Upper lobe of right lung (tissue), 1 donor: Measurements from ENCODE around the gene P3H2. TPM values are rescaled to one million over a fixed set of nuclear protein-coding genes. Genes with fewer than 3 reads are reported as not detected.

Source experiments
- ATAC-seq: fragments of 200-7000 bp; cut with Tn5 transposase; one replicate; pipeline ENCODE4 v1.9.1; 2020; ENCODE audit warnings: mild to moderate bottlenecking, moderate library complexity
- DNase-seq: peaks from one replicate; pipeline ENCODE4 v3.0.0-alpha.2; 2020
- H3K27ac ChIP-seq: fragments of 200-600 bp; one replicate; pipeline ENCODE4 v1.8.0; 2022
- H3K27me3 ChIP-seq: fragments of 200-600 bp; one replicate; pipeline ENCODE4 v1.8.0; 2022; ENCODE audit warnings: mild to moderate bottlenecking
- H3K36me3 ChIP-seq: fragments of 200-600 bp; one replicate; pipeline ENCODE4 v1.8.0; 2022
- H3K4me1 ChIP-seq: fragments of 200-600 bp; one replicate; pipeline ENCODE4 v1.8.0; 2022
- H3K4me3 ChIP-seq: fragments of 200-600 bp; one replicate; pipeline ENCODE4 v1.8.0; 2022; ENCODE audit warnings: mild to moderate bottlenecking
- H3K9me3 ChIP-seq: fragments of 200-600 bp; one replicate; pipeline ENCODE4 v1.8.0; 2022
- intact Hi-C: fragments of 100-400 bp; cut with DNase I; formaldehyde crosslinking; loops from one replicate; pipeline ENCODE4 v1.11.0; 2022
- total RNA-seq: library from RNA; stranded (reverse); fragmentation: NEBNext Ultra II Directional; extraction: Animal tissue kit (Norgen Biotek cat#: 25700); gene quantifications from one replicate; pipeline ENCODE4 v1.2.1, GENCODE V29; 2021
- TF ChIP-seq, protein P1 (sequence below): fragments of 200-600 bp; IDR thresholded peaks from one replicate; pipeline ENCODE4 v1.8.0; 2022; ENCODE audit warnings: antibody characterized with exemption
- donor health status: DM: no; HTN: yes; CAD: no; lungs with severe emphysema.

Gene P3H2
- total RNA-seq, 1 donor from 2014 or later = 79.0 TPM

GRCh38 chr3:189909139-189909538 is 211.6 kb downstream of the P3H2 start:
- no peaks in the 10 kb centered on the region for H3K36me3 ChIP-seq
- ATAC-seq = no peak
- intact Hi-C loops = no loop called here
- no peak for DNase-seq
- no peaks in the 10 kb centered on the region for H3K4me1 ChIP-seq
- no peak overlapping the region for H3K27ac ChIP-seq
- TF ChIP-seq, protein P1, sequence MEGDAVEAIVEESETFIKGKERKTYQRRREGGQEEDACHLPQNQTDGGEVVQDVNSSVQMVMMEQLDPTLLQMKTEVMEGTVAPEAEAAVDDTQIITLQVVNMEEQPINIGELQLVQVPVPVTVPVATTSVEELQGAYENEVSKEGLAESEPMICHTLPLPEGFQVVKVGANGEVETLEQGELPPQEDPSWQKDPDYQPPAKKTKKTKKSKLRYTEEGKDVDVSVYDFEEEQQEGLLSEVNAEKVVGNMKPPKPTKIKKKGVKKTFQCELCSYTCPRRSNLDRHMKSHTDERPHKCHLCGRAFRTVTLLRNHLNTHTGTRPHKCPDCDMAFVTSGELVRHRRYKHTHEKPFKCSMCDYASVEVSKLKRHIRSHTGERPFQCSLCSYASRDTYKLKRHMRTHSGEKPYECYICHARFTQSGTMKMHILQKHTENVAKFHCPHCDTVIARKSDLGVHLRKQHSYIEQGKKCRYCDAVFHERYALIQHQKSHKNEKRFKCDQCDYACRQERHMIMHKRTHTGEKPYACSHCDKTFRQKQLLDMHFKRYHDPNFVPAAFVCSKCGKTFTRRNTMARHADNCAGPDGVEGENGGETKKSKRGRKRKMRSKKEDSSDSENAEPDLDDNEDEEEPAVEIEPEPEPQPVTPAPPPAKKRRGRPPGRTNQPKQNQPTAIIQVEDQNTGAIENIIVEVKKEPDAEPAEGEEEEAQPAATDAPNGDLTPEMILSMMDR = no peak
- H3K27me3 ChIP-seq = no peaks in the 10 kb centered on the region
- no peak overlapping the region for H3K4me3 ChIP-seq
- H3K9me3 ChIP-seq = no peaks in the 10 kb centered on the region

- Histone ChIP-seq H3K4me1 (no peaks in the 10 kb centered on the region), H3K27ac (no peak overlapping the region), H3K36me3 (no peaks in the 10 kb centered on the region), H3K27me3 (no peaks in the 10 kb centered on the region), H3K9me3 (no peaks in the 10 kb centered on the region), H3K4me3 (no peak overlapping the region)
- TF ChIP-seq, protein P1 = no peak
- intact Hi-C loops = no loop called here
- DNase-seq = no peak
- no peak for ATAC-seq
Observed at GRCh38 chr3:189908646-189909045, 212.1 kb downstream of the P3H2 start.

DNA sequence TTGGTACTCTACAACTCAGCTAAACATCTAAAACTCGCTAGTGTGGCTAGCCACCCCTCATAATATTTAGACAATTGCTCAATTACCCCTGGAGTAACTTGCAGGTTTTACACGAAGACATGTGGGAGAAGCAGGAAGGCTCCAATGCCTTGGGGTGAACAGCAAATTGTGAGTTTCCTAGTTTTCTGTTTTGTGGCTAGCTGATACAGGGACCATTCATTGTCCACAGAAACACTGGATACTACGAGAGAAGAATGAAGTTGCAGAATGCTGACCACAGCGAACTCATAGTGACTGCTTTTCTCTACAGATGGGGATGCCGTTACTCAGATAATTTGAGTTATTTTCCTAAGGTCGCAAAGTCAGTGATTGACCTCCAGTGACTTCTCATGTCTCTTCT is 212.9 kb downstream of the P3H2 start:
- intact Hi-C loops = no loop called here
- Histone ChIP-seq H3K36me3 (no peaks in the 10 kb centered on the region), H3K27ac (no peak overlapping the region), H3K4me1 (no peaks in the 10 kb centered on the region), H3K9me3 (no peaks in the 10 kb centered on the region), H3K27me3 (no peaks in the 10 kb centered on the region), H3K4me3 (no peak overlapping the region)
- ATAC-seq (no peak), DNase-seq (no peak)
- TF ChIP-seq, protein P1 = no peak

Other genes starting within 250 kb of the P3H2 start
- gene CLDN1, start 201.5 kb upstream of the P3H2 start, total RNA-seq = 14.6 TPM